Measurements from ENCODE around the gene CLASP1. TPM values are rescaled to one million over a fixed set of nuclear protein-coding genes. Genes with fewer than 3 reads are reported as not detected.

Gene CLASP1
- total RNA-seq, 1 experiment from 2014 or later = 81.9 TPM

DNA sequence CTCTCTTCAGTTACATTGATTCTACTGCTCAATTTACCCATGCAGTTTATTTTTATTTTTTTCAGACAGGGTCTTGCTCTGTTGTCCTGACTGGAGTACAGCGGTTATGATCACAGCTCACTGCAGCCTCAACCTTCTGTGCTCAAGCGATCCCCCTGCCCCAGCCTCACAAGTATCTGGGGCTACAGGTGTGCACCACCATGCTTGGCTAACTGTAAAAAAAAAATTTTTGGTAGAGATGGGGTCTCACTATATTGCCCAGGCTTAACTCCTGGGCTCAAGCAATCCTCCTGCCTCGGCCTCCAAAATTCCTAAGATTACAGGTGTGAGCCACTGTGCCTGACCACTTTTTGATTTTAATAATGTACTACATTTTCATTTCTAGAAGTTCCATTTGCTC, 212.3 kb downstream of the CLASP1 start:
- BruUV-seq (replicated peaks) = no TSS peak
- ChIA-PET POLR2A (interaction anchor here (1.4 kb wide), 1 partner anchor 12 kb away, joined by 4 read pairs; no protein-coding TSS in a partner anchor), CTCF (interaction anchor here (0.7 kb wide), 1 partner anchor 342 kb away, joined by 4 read pairs; no protein-coding TSS in a partner anchor)

DNA sequence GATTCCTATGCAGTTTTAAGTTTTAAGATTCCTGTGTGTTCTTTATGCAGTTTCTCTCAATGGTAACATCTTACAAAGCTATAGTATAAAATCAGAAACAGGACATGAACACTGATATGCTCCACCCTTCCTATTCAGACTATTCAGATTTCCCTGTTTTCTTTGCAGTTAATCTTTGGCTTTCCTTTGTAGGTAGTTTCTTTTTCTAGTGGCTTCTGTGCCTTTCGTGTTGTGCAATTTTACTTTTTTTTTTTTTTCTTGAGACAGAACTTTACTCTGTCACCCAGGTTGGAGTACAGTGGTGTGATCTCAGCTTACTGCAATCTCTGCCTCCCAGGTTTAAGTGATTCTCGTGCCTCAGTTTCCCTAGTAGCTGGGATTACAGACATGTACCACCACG, 213.5 kb downstream of the CLASP1 start:
- TF ChIP-seq, protein P1, sequence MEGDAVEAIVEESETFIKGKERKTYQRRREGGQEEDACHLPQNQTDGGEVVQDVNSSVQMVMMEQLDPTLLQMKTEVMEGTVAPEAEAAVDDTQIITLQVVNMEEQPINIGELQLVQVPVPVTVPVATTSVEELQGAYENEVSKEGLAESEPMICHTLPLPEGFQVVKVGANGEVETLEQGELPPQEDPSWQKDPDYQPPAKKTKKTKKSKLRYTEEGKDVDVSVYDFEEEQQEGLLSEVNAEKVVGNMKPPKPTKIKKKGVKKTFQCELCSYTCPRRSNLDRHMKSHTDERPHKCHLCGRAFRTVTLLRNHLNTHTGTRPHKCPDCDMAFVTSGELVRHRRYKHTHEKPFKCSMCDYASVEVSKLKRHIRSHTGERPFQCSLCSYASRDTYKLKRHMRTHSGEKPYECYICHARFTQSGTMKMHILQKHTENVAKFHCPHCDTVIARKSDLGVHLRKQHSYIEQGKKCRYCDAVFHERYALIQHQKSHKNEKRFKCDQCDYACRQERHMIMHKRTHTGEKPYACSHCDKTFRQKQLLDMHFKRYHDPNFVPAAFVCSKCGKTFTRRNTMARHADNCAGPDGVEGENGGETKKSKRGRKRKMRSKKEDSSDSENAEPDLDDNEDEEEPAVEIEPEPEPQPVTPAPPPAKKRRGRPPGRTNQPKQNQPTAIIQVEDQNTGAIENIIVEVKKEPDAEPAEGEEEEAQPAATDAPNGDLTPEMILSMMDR (IDR thresholded peaks at IDR 0.05; ENCODE audit: unreplicated experiment) = no peak
- BruUV-seq (replicated peaks) = no TSS peak
- H3K4me1 Mint-ChIP-seq (ENCODE audit: insufficient read depth, unreplicated experiment) = no peaks in the 10 kb centered on the region

More for the DNA sequence above, 212.3 kb downstream of the CLASP1 start:
- Mint-ChIP-seq H3K27me3 (ENCODE audit: insufficient read depth, unreplicated experiment) (no peaks in the 10 kb centered on the region), H3K9me3 (ENCODE audit: unreplicated experiment) (no peaks in the 10 kb centered on the region), H3K36me3 (ENCODE audit: insufficient read depth, unreplicated experiment) (peaks cover 67% of the 10 kb centered on the region), H3K27ac (ENCODE audit: low read depth, unreplicated experiment) (no peak overlapping the region), H3K4me3 (ENCODE audit: unreplicated experiment) (no peak overlapping the region), H3K4me1 (ENCODE audit: insufficient read depth, unreplicated experiment) (no peaks in the 10 kb centered on the region)
- intact Hi-C loops (cut with micrococcal nuclease) = no loop called here
- DNase-seq (ENCODE audit: unreplicated experiment) = no peak
- TF ChIP-seq, protein P1 (IDR thresholded peaks at IDR 0.05; ENCODE audit: unreplicated experiment) = no peak

DNA sequence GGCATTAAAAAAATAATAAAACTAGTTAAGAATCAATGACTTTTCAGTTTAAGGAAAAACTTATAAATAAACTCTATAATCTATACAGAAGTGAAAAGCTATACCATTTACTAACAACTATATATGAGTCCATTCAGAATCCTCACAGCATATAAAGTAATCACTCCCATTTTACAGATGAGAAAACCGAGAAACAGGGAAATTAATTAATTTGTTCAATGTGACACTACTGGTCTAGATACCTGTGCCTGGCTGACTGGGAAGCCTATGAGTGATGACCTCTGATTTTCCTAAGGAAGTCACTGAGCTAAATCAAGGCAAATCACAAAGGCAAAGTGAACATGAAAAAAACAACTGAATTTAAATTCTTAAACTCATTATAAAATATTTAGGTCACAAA, 218.0 kb downstream of the CLASP1 start:
- ChIA-PET POLR2A (interaction anchor here (0.6 to 1.7 kb wide), 7 partner anchors 11 to 76 kb away, joined by 3 to 7 read pairs (median 4); no protein-coding TSS in a partner anchor), CTCF (interaction anchor here (0.6 to 0.7 kb wide), 4 partner anchors 160 to 369 kb away, joined by 3 to 6 read pairs (median 4); no protein-coding TSS in a partner anchor)
- Mint-ChIP-seq H3K27ac (ENCODE audit: low read depth, unreplicated experiment) (no peak overlapping the region), H3K36me3 (ENCODE audit: insufficient read depth, unreplicated experiment) (peaks cover 57% of the 10 kb centered on the region), H3K9me3 (ENCODE audit: unreplicated experiment) (no peaks in the 10 kb centered on the region), H3K4me1 (ENCODE audit: insufficient read depth, unreplicated experiment) (peaks cover 7% of the 10 kb centered on the region), H3K27me3 (ENCODE audit: insufficient read depth, unreplicated experiment) (no peaks in the 10 kb centered on the region), H3K4me3 (ENCODE audit: unreplicated experiment) (no peak overlapping the region)
- intact Hi-C loops (cut with micrococcal nuclease) = no loop called here
- no TSS peak for BruUV-seq (replicated peaks)
- no peak for DNase-seq (ENCODE audit: unreplicated experiment)
- TF ChIP-seq, protein P1 (IDR thresholded peaks at IDR 0.05; ENCODE audit: unreplicated experiment) = no peak

More for the DNA sequence above, 213.5 kb downstream of the CLASP1 start:
- no peak overlapping the region for H3K4me3 Mint-ChIP-seq (ENCODE audit: unreplicated experiment)
- H3K27me3 Mint-ChIP-seq (ENCODE audit: insufficient read depth, unreplicated experiment) = no peaks in the 10 kb centered on the region
- POLR2A ChIA-PET = interaction anchor here (1.4 kb wide), 1 partner anchor 11 kb away, joined by 4 read pairs; no protein-coding TSS in a partner anchor
- CTCF ChIA-PET = interaction anchor here (1.2 kb wide), 1 partner anchor 10 kb away, joined by 5 read pairs; no protein-coding TSS in a partner anchor
- no peak overlapping the region for H3K27ac Mint-ChIP-seq (ENCODE audit: low read depth, unreplicated experiment)
- H3K9me3 Mint-ChIP-seq (ENCODE audit: unreplicated experiment) = no peaks in the 10 kb centered on the region
- DNase-seq (ENCODE audit: unreplicated experiment) = no peak
- H3K36me3 Mint-ChIP-seq (ENCODE audit: insufficient read depth, unreplicated experiment) = peaks cover 64% of the 10 kb centered on the region
- intact Hi-C loops (cut with micrococcal nuclease) = no loop called here

DNA sequence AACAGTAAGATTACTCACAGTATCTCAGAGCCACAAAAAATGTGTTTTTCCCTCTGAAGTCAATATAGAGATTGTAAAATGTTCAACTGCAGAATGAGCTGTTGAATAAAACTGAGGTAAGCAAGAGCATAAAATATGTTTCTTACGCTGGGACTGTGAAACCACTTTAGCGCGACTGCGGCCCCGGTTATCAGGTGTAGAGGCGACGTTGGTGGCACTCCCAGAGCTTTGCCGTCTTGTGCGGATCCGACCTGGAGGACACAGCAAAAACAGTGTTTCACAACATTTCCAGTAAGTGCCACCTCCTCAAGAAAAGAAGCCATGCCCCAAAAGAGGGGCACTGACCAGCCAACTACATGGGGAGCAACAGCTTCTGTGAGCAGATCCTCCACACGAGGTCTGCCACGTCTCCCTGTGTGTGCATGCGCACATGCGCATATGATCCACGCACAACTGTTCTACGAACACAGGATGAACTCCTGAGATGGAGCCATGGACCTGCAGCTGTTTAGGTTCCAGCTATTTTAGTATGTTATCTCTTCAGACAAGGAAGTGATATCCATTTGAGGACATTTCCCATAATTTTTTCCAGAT, 219.2 kb downstream of the CLASP1 start:
- no peaks in the 10 kb centered on the region for H3K9me3 Mint-ChIP-seq (ENCODE audit: unreplicated experiment)
- no peak for DNase-seq (ENCODE audit: unreplicated experiment)
- H3K4me3 Mint-ChIP-seq (ENCODE audit: unreplicated experiment) = no peak overlapping the region
- no TSS peak for BruUV-seq (replicated peaks)
- intact Hi-C loops (cut with micrococcal nuclease) = no loop called here
- H3K4me1 Mint-ChIP-seq (ENCODE audit: insufficient read depth, unreplicated experiment) = peaks cover 7% of the 10 kb centered on the region
- TF ChIP-seq, protein P1 (IDR thresholded peaks at IDR 0.05; ENCODE audit: unreplicated experiment) = no peak
- POLR2A ChIA-PET = interaction anchor here (0.9 to 1.7 kb wide), 3 partner anchors 10 to 50 kb away, joined by 3 to 4 read pairs (median 3); no protein-coding TSS in a partner anchor
- no peaks in the 10 kb centered on the region for H3K27me3 Mint-ChIP-seq (ENCODE audit: insufficient read depth, unreplicated experiment)
- H3K27ac Mint-ChIP-seq (ENCODE audit: low read depth, unreplicated experiment) = no peak overlapping the region
- H3K36me3 Mint-ChIP-seq (ENCODE audit: insufficient read depth, unreplicated experiment) = peaks cover 54% of the 10 kb centered on the region
- CTCF ChIA-PET = interaction anchor here (0.9 kb wide), 2 partner anchors 25 to 100 kb away, joined by 3 read pairs; no protein-coding TSS in a partner anchor

All from MCF 10A (cell line).